GM21515 (cell line): ENCODE data around the gene VPS35.
"Not testable (repeated sequence)": the region's sequence is repeated elsewhere in the genome, so short reads cannot be mapped to it uniquely, and the experiment has no call there.

Experiments
- ATAC-seq: cut with Tn5 transposase; IDR thresholded peaks from one replicate; pipeline ENCODE4 v1.9.1; 2021; ENCODE audit not compliant: unreplicated experiment

VPS35 gene

GRCh38 chr16:46713634-46714033 is 24.7 kb upstream of the VPS35 start:
- no peak for ATAC-seq

DNA sequence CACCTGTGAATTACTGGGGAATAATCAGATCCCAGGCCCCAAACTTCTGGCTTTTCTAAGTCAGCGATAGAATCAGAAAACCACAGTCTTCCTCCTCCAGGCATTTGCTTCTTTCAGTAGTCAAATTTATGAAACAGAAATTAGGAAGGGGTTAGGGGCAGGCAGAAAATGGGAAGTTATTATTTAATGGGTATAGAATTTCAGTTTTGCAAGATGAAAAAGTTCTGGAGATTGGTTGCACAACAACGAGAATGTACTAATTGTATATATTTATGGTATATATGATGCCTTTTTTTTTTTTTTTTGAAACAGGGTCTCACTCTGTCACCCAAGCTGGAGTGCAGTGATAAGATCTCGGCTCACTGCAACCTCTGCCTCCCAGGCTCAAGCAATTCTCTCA is 23.9 kb upstream of the VPS35 start:
- ATAC-seq, result no peak

- no peak for ATAC-seq
Observed at GRCh38 chr16:46711106-46712058, 22.4 kb upstream of the VPS35 start.

DNA sequence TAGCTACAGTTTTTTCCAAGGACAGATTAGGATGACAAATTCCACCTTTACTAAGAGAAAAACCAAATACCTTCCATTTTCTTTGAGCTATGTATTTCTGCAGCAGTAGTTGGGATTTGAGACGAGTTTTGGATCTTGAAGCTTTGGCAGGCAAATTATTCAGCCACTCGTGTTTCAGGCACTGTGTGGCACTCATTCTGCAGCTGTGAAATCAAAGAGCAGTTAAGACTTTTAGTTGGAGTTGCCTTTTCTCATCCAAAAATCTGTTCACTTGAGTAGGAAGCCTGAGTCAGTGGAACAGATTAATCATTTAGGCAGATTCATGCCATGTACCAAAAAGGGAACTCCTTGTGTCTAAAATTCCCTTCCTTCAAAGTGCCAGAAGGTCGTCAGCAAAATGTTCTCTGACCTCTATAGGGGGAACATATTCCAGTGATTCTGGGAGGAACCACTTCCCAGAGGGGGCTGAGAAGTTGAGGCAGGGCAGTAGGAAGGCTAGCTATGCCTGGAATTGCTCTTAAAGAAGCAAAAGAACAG is 20.6 kb upstream of the VPS35 start:
- ATAC-seq, result no peak

- no peak for ATAC-seq
Observed at GRCh38 chr16:46706642-46707041, 17.7 kb upstream of the VPS35 start.

- ATAC-seq, result no peak
Observed at GRCh38 chr16:46702030-46702429, 13.1 kb upstream of the VPS35 start.

DNA sequence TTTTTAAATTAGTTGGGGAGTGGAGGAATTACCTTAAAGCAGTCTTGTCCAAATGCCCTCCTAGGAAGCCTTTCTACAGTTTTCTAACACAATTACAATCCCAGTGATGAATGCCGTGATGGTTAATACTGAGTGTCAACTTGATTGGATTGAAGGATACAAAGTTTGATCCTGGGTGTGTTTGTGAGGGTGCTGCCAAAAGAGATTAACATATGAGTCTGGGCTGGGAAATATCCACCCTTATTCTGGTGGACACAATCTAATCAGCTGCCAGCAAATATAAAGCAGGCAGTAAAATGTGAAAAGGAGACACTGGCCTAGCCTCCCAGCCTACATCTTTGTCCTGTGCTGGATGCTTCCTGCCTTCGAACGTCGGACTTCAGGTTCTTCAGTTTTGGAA is 12.6 kb upstream of the VPS35 start:
- ATAC-seq, result no peak

DNA sequence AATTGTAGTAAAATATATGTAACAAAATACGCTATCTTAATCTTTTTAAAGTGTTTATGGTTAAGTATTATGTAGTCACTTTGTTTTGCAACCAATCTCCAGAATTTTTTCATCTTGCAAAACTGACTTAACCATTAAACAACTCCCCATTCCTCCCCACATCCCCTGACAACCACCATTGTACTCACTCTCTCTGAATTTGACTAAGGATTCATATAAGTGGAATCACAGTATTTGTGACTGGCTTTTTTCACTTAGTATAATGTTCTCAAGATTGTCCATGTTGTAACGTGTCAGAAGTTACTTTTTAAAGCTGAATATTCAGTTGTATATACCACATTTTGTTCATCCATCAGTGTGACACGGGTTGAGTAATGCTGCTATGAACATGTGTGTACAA is 11.1 kb upstream of the VPS35 start:
- ATAC-seq, result no peak

- ATAC-seq, result no peak
Observed at GRCh38 chr16:46696957-46697356, 8.0 kb upstream of the VPS35 start.

GRCh38 chr16:46695937-46696336 is 7.0 kb upstream of the VPS35 start:
- ATAC-seq, result no peak

- no peak for ATAC-seq
Observed at GRCh38 chr16:46693598-46693997, 4.6 kb upstream of the VPS35 start.

DNA sequence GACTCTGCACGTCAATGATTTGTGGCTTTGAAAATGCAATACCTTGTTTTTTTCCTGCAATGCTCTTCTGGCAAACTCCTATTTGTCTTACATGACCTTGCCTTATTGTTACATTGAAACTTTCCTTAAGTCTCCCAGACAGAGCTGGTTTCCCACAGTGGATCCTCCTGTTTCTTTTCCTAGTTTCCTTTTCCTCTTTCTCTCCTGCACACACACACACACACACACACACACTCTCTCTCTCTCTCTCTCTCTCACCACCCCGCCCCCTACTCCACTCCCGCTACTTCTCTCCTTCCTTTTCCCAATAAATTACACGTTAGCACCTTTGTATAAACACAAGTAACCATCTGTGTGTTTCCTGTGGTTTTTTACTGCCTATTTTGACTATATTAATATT is 2.7 kb upstream of the VPS35 start:
- no peak for ATAC-seq

GRCh38 chr16:46690281-46691178 is 1.6 kb upstream of the VPS35 start:
- ATAC-seq, result no peak

- ATAC-seq, result peak; percentile 67
Observed at GRCh38 chr16:46689365-46690280, 645 bp upstream of the VPS35 start, which contains the start of gene ORC6. Gene ORC6 (plus strand): TSS chr16:46689659. CDS start chr16:46689706, 47 bp downstream.

DNA sequence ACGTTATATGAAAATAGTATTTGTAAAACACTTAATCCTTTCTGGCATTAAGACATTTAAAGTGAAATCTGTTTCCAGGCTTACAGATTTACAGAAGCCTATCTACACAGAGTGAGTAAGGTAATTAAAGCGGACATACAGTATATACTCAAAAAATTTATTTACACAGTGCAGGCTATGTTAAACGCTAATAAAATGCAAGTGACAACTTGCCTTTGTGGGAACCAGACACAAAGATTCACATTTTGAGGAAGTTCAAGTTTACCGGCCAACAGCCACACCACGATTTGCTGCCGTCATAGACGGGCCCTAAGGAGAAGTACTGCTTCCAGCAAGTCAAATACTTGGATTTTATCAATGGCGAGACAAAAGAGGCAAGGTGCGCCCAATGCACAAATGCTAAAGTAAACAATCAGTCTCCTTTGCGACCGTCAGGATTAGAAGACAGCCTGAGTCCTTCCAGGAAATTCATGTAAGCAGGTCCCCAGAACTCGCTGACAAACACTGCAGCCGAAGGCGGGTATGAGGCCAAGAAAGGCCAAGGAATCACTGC is 801 bp downstream of the VPS35 start:
- ATAC-seq, result no peak

- ATAC-seq, result no peak
Observed at GRCh38 chr16:46687486-46687885, 1.5 kb downstream of the VPS35 start.

GRCh38 chr16:46686815-46687473 is 2.0 kb downstream of the VPS35 start:
- ATAC-seq, result no peak

GRCh38 chr16:46681867-46682266 is 7.1 kb downstream of the VPS35 start:
- not testable (repeated sequence) for ATAC-seq

DNA sequence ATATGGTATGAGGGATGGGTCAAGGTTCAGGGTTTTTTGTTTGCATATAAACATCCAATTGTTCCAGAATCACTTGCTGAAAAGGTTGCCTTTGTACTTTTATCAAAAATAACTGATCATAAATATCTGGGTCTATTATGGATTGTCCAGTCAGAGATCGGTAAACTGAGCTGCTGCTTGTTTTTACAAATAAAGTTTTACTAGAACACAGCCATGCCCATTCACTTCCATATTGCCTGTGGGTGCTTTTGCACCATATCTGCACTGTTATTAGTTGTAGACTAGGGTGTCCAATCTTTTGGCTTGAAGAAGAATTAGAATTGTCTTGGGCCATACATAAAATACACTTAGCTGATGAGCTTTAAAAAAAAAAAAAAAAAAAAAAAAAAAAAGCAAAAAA is 11.0 kb downstream of the VPS35 start:
- not testable (repeated sequence) for ATAC-seq
